Esophagus muscularis mucosa (tissue), 4 donors: Measurements from ENCODE around the gene ZNF536.

Experiments used
- EP300 ChIP-seq: sonication (generic); formaldehyde crosslinking; IDR thresholded peaks from one replicate; pipeline ENCODE4 v1.6.1; 2017; ENCODE audit warnings: antibody characterized with exemption
- POLR2A ChIP-seq: fragments of 450-650 bp; IDR thresholded peaks from one replicate; pipeline ENCODE4 v1.6.1; 2017; ENCODE audit warnings: antibody characterized with exemption, moderate library complexity, mild to moderate bottlenecking, low read depth
- POLR2AphosphoS5 ChIP-seq, 2 donors: sonication (generic); formaldehyde crosslinking; IDR thresholded peaks; one replicate each; pipeline ENCODE4 v1.6.1; 2017; ENCODE audit warnings: antibody characterized with exemption in 2 of 2
- TF ChIP-seq, protein P1 (sequence below), 3 experiments: fragments of 200-600 bp in 2 of 3; fragments of 450-650 bp in 1 of 3; sonication (generic) in 2 of 3; IDR thresholded peaks; one replicate each; pipeline ENCODE4 v1.5.1; 2017 to 2019; ENCODE audit warnings: antibody characterized with exemption in 3 of 3, mild to moderate bottlenecking in 2 of 3, moderate library complexity in 1 of 3

DNA sequence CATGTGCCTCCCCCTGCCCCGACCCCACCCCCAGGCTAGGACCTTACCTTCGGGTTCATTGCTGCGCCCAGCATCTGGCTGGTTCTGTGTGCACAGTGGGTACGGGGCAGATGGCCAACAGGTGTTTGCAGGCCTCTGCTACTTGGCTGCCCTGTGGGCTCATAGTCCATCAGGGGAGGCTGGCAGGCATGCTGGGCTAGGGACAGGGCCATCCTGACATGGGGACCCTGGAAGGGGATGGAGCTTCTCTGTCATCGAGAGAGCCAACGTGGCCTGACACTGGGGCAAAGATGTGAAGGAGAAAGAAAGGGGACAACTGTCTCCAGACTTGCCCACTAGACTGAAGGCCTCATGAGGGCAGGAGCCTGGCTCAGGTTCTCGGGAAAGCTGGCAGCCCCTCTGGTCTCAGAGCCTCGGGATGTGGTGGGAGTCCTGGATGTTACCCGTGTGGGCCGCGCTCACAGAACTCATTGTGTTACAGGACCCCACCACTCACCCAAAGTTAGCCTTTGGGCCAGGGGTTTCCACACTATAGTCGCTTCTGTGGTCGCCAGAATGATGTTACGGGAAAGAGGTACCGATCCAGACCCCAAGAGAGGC is 4.7 kb downstream of the ZNF536 start:
- TF ChIP-seq, protein P1, sequence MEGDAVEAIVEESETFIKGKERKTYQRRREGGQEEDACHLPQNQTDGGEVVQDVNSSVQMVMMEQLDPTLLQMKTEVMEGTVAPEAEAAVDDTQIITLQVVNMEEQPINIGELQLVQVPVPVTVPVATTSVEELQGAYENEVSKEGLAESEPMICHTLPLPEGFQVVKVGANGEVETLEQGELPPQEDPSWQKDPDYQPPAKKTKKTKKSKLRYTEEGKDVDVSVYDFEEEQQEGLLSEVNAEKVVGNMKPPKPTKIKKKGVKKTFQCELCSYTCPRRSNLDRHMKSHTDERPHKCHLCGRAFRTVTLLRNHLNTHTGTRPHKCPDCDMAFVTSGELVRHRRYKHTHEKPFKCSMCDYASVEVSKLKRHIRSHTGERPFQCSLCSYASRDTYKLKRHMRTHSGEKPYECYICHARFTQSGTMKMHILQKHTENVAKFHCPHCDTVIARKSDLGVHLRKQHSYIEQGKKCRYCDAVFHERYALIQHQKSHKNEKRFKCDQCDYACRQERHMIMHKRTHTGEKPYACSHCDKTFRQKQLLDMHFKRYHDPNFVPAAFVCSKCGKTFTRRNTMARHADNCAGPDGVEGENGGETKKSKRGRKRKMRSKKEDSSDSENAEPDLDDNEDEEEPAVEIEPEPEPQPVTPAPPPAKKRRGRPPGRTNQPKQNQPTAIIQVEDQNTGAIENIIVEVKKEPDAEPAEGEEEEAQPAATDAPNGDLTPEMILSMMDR (IDR thresholded peaks at IDR 0.05) = no peak
- TF ChIP-seq POLR2AphosphoS5 (IDR thresholded peaks at IDR 0.05) (no peak), EP300 (no peak), POLR2A (no peak)
